Measurements from ENCODE around the gene CADPS2.

DNA sequence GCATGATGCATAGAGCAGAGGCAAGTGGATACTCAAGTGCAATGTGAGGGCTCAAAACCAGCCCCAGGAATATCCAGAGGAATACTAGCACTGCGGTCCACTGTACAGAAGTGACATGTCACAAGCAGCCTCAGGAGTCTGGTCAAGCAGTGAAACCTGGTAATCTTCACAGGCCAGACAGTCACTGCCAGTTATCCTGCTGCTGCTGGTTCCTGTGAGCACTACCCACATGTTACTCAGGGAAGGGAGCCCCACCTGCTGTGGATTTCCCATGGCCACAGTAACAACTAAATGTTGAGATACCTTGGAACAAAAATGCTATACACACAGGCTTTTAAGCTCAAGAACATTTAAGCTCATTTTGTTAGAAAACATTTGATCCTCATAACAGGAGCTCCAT is 290.4 kb downstream of the CADPS2 start:
- TF ChIP-seq EZH2 (IDR thresholded peaks at IDR 0.05; ENCODE audit: insufficient read depth, low read length) = no peak
- TF ChIP-seq, protein P1, sequence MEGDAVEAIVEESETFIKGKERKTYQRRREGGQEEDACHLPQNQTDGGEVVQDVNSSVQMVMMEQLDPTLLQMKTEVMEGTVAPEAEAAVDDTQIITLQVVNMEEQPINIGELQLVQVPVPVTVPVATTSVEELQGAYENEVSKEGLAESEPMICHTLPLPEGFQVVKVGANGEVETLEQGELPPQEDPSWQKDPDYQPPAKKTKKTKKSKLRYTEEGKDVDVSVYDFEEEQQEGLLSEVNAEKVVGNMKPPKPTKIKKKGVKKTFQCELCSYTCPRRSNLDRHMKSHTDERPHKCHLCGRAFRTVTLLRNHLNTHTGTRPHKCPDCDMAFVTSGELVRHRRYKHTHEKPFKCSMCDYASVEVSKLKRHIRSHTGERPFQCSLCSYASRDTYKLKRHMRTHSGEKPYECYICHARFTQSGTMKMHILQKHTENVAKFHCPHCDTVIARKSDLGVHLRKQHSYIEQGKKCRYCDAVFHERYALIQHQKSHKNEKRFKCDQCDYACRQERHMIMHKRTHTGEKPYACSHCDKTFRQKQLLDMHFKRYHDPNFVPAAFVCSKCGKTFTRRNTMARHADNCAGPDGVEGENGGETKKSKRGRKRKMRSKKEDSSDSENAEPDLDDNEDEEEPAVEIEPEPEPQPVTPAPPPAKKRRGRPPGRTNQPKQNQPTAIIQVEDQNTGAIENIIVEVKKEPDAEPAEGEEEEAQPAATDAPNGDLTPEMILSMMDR (IDR thresholded peaks at IDR 0.05; ENCODE audit: insufficient read depth, low read depth, low read length) = no peak
